Measurements from ENCODE around the gene GRID1.

DNA sequence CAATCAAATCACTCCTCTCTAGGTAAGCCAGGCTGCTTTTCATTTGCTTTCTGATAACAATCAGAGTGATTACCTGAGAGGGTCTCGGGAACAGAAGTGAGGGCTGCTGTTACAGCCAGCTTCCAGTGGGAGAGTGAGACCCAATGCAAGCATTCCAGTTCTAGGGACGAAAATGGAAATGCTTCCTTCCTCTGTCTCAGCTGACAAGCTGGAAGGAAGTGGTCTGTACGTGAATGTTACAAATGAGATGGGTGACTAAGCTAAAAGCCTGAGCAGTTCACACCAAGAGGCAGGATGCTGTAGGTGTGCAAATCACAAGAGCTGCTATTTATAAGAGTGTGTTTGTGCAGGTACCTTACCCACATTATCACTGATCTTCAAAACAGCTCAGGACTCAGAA lies 772.4 kb downstream of the GRID1 start:
- TF ChIP-seq CTCF (optimal IDR thresholded peaks at IDR 0.05 in 1 of 3, IDR thresholded peaks at IDR 0.05 in 1 of 3, conservative IDR thresholded peaks at IDR 0.05 in 1 of 3; ENCODE audit: extremely low read depth in 1 of 3, insufficient read depth in 2 of 3, low read length in 3 of 3) = no peak
- TF ChIP-seq EZH2 (IDR thresholded peaks at IDR 0.05; ENCODE audit: low read length) = no peak
